ENCODE measurements around the gene GPR148. TPM values are rescaled to one million over a fixed set of nuclear protein-coding genes. Genes with fewer than 3 reads are reported as not detected.

Gene GPR148
- total RNA-seq, 2 donors from 2014 or later, result not detected

- no peak for TF ChIP-seq CTCF (IDR thresholded peaks at IDR 0.05)
- Histone ChIP-seq H3K4me1 (no peaks in the 10 kb centered on the region), H3K27me3 (no peaks in the 10 kb centered on the region), H3K27ac (no peak overlapping the region), H3K9me3 (no peaks in the 10 kb centered on the region), H3K36me3 (no peaks in the 10 kb centered on the region), H3K4me3 (no peak overlapping the region), H3K9ac (ENCODE audit: low read depth in 2 of 2, low read length in 2 of 2) (no peak overlapping the region)
- no peak for DNase-seq
- intact Hi-C loops (cut with DNase I), result no loop called here
Measured at GRCh38 chr2:130762031-130762909, 33.4 kb downstream of the GPR148 start.

- Histone ChIP-seq H3K27me3 (no peaks in the 10 kb centered on the region), H3K9ac (ENCODE audit: low read depth in 2 of 2, low read length in 2 of 2) (no peak overlapping the region), H3K9me3 (no peaks in the 10 kb centered on the region), H3K4me1 (no peaks in the 10 kb centered on the region), H3K27ac (no peak overlapping the region), H3K4me3 (no peak overlapping the region), H3K36me3 (no peaks in the 10 kb centered on the region)
- intact Hi-C loops (cut with DNase I), result no loop called here
- no peak for TF ChIP-seq CTCF (IDR thresholded peaks at IDR 0.05)
- no peak for DNase-seq
Measured at GRCh38 chr2:130762910-130763385, 34.1 kb downstream of the GPR148 start.

GRCh38 chr2:130763405-130763804, 34.5 kb downstream of the GPR148 start:
- Histone ChIP-seq H3K9me3 (no peaks in the 10 kb centered on the region), H3K4me3 (no peak overlapping the region), H3K36me3 (no peaks in the 10 kb centered on the region), H3K27ac (no peak overlapping the region), H3K4me1 (no peaks in the 10 kb centered on the region), H3K27me3 (no peaks in the 10 kb centered on the region), H3K9ac (ENCODE audit: low read depth in 2 of 2, low read length in 2 of 2) (no peak overlapping the region)
- intact Hi-C loops (cut with DNase I), result no loop called here
- DNase-seq, result no peak
- no peak for TF ChIP-seq CTCF (IDR thresholded peaks at IDR 0.05)

GRCh38 chr2:130764035-130764820, 35.4 kb downstream of the GPR148 start:
- H3K4me1 ChIP-seq, result no peaks in the 10 kb centered on the region
- no peak overlapping the region for H3K27ac ChIP-seq
- intact Hi-C loops (cut with DNase I), result no loop called here
- no peak for TF ChIP-seq CTCF (IDR thresholded peaks at IDR 0.05)
- no peaks in the 10 kb centered on the region for H3K9me3 ChIP-seq
- H3K36me3 ChIP-seq, result no peaks in the 10 kb centered on the region
- H3K4me3 ChIP-seq, result no peak overlapping the region
- DNase-seq, result no peak
- H3K27me3 ChIP-seq, result no peaks in the 10 kb centered on the region
- H3K9ac ChIP-seq (ENCODE audit: low read depth in 2 of 2, low read length in 2 of 2), result no peak overlapping the region

GRCh38 chr2:130764821-130765115, 35.9 kb downstream of the GPR148 start:
- no peak overlapping the region for H3K27ac ChIP-seq
- DNase-seq, result no peak
- H3K4me3 ChIP-seq, result no peak overlapping the region
- H3K4me1 ChIP-seq, result no peaks in the 10 kb centered on the region
- no peaks in the 10 kb centered on the region for H3K9me3 ChIP-seq
- H3K27me3 ChIP-seq, result no peaks in the 10 kb centered on the region
- intact Hi-C loops (cut with DNase I), result no loop called here
- H3K9ac ChIP-seq (ENCODE audit: low read depth in 2 of 2, low read length in 2 of 2), result no peak overlapping the region
- TF ChIP-seq CTCF (IDR thresholded peaks at IDR 0.05), result no peak
- no peaks in the 10 kb centered on the region for H3K36me3 ChIP-seq
